PFSK-1 (cell line): ENCODE measurements around the gene DKC1.

Experiments
- SIN3A ChIP-seq: IDR thresholded peaks from 2 replicates; pipeline ENCODE4 v1.6.1; 2012; ENCODE audit warnings: mild to moderate bottlenecking, low read length, moderate library complexity, borderline replicate concordance; ENCODE audit not compliant: insufficient read depth
- TF ChIP-seq, protein P1 (sequence below), 2 experiments: IDR thresholded peaks; 2 replicates each; pipeline versions ENCODE4 v1.6.1 to v1.8.0; 2011 to 2012; ENCODE audit warnings: low read depth in 2 of 2, low read length in 2 of 2, control low read depth in 1 of 2, inconsistent platforms in 1 of 2, mild to moderate bottlenecking in 1 of 2, moderate library complexity in 1 of 2; ENCODE audit not compliant: insufficient read depth in 1 of 2

GRCh38 chrX:154800478-154801210, 38.0 kb downstream of the DKC1 start:
- TF ChIP-seq, protein P1, sequence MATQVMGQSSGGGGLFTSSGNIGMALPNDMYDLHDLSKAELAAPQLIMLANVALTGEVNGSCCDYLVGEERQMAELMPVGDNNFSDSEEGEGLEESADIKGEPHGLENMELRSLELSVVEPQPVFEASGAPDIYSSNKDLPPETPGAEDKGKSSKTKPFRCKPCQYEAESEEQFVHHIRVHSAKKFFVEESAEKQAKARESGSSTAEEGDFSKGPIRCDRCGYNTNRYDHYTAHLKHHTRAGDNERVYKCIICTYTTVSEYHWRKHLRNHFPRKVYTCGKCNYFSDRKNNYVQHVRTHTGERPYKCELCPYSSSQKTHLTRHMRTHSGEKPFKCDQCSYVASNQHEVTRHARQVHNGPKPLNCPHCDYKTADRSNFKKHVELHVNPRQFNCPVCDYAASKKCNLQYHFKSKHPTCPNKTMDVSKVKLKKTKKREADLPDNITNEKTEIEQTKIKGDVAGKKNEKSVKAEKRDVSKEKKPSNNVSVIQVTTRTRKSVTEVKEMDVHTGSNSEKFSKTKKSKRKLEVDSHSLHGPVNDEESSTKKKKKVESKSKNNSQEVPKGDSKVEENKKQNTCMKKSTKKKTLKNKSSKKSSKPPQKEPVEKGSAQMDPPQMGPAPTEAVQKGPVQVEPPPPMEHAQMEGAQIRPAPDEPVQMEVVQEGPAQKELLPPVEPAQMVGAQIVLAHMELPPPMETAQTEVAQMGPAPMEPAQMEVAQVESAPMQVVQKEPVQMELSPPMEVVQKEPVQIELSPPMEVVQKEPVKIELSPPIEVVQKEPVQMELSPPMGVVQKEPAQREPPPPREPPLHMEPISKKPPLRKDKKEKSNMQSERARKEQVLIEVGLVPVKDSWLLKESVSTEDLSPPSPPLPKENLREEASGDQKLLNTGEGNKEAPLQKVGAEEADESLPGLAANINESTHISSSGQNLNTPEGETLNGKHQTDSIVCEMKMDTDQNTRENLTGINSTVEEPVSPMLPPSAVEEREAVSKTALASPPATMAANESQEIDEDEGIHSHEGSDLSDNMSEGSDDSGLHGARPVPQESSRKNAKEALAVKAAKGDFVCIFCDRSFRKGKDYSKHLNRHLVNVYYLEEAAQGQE (IDR thresholded peaks at IDR 0.05; ENCODE audit: insufficient read depth in 1 of 2, low read depth in 2 of 2, low read length in 2 of 2): no peak
- TF ChIP-seq SIN3A: no peak
